Pancreas (tissue), 10 donors: Measurements from ENCODE around the gene CFAP74. TPM values are rescaled to one million over a fixed set of nuclear protein-coding genes. Genes with fewer than 3 reads are reported as not detected.
A peak's percentile ranks its signal among the peaks of the same experiment; 100 is the strongest.

Source experiments
- ATAC-seq, 4 donors: fragments of 200-7000 bp; cut with Tn5 transposase; one replicate each; pipeline versions ENCODE4 v1.8.0 to v1.9.1; 2020; ENCODE audit warnings: mild to moderate bottlenecking in 4 of 4, moderate library complexity in 4 of 4
- DNase-seq, 6 donors: peaks; one replicate each; pipeline ENCODE4 v3.0.0-alpha.2; 2020
- FAIRE-seq: peaks from 2 replicates; lab custom pipeline; 2012; peaks lifted over from hg19 to GRCh38; lab: Jason Lieb, UNC
- H3K27ac ChIP-seq, 4 donors: fragments of 200-600 bp; sonication (generic); 1 replicate in 3 of 4; 2 replicates in 1 of 4; pipeline versions ENCODE4 v1.5.0 to v1.8.0; 2020
- H3K27me3 ChIP-seq, 4 donors: fragments of 200-600 bp; one replicate each; pipeline ENCODE4 v1.8.0; 2021
- H3K36me3 ChIP-seq, 3 donors: fragments of 200-600 bp; sonication (generic) in 1 of 3; one replicate each; pipeline versions ENCODE4 v1.5.0 to v1.8.0; 2020 to 2021
- H3K4me1 ChIP-seq, 3 donors: fragments of 200-600 bp; one replicate each; pipeline ENCODE4 v1.8.0; 2021
- H3K4me3 ChIP-seq, 4 donors: fragments of 200-600 bp; sonication (generic) in 2 of 4; one replicate each; pipeline versions ENCODE4 v1.5.0 to v1.8.0; 2020 to 2021
- H3K9me3 ChIP-seq, 4 donors: fragments of 200-600 bp; one replicate each; pipeline ENCODE4 v1.8.0; 2021
- CTCF ChIP-seq, 4 donors: fragments of 200-600 bp; sonication (generic) in 3 of 4; IDR thresholded peaks; one replicate each; pipeline versions ENCODE4 v1.5.0 to v1.8.0; 2021; ENCODE audit warnings: antibody characterized with exemption in 4 of 4
- WGBS, 2 donors: extraction: QIAGEN DNeasy Blood & Tissue Kit; methylation state at CpG; one replicate each; pipeline ENCODE4 v1.1.7; 2013; 5-methylcytosine and 5-hydroxymethylcytosine counted together
- intact Hi-C, 3 donors: fragments of 100-400 bp; cut with DNase I; formaldehyde crosslinking; loops; one replicate each; pipeline versions ENCODE4 v1.11.1 to v1.14.2; 2022
- polyA plus RNA-seq, 2 donors: library from polyadenylated mRNA; stranded (reverse); fragments of 200-250 nt; gene quantifications; one replicate each; pipeline ENCODE4 v1.2.3, GENCODE V29; 2013
- total RNA-seq, 6 donors: library from RNA; stranded (reverse); fragmentation: NEBNext Ultra II Directional in 4 of 6; extraction: Animal tissue kit (Norgen Biotek cat#: 25700) in 4 of 6; gene quantifications; one replicate each; pipeline versions ENCODE4 v1.2.1 to v1.2.4, GENCODE V29; 2021 to 2023
- donor health status: healthy with polysubstance abuse.
- donor health status: DM: no; HTN: no; CAD: no; lungs with moderate emphysema.
- donor health status: DM: no; HTN: no; CAD: no.
- donor health status: control.
- donor health status: control.
- donor health status: Bipolar disorder and iron deficiency.
- donor health status: DM: yes; HTN: yes; CAD: no.
- donor health status: DM: no; HTN: no; CAD: no.
- donor health status: DM: no; HTN: no; CAD: no.
- donor health status: DM: yes; HTN: yes; CAD: no.

CFAP74 gene
- total and polyA plus RNA-seq, 8 donors: 0.08 to 0.16 TPM; not detected in 6

DNA sequence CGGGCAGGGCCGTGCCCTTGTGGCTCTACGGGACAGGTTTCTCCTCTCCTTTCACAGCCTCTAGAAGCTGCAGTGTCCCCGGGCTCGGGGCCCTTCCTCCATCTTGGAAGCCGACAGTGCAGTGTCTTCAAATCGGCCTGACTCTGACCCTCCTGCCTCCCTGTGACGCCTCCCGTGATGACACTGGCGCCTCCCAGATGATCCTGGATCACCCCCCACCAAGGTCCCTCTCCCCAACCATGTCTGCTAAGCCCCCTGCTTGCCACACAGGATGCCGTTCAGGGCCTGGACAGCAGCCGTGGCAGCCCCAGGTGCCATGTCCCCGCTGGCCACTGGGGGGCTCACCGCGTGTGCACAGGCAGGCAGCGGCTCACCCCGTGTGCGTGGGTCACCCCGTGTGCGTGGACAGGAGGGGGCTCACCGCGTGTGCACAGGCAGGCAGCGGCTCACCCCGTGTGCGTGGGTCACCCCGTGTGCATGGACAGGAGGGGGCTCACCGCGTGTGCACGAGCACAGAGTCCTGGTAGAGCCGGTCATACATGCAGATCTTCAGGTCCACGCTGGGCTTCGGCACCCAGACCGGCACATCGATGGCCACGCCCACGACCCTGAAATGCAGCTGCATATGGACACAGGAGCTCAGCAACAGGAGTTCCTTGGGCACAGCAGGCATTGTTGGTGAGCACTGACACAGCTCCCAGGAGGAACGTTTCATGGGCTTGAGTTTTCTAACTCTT lies 59.6 kb downstream of the CFAP74 start:
- ATAC-seq: peak; percentile 92 to 98 (median 96)
- 5 to 6% methylated on average over 37 of the region's 37 CpGs for WGBS, 2 donors
- H3K4me3 ChIP-seq: peak overlapping the region in 2 of 4 donors; percentile 12 to 33
- H3K36me3 ChIP-seq: no peaks in the 10 kb centered on the region
- H3K27me3 ChIP-seq: no peaks in the 10 kb centered on the region
- H3K4me1 ChIP-seq: peaks cover 0 to 3% (median 0%) of the 10 kb centered on the region in 3 donors
- TF ChIP-seq CTCF (IDR thresholded peaks at IDR 0.05): peak; percentile 76 to 95 (median 92)
- no peak for FAIRE-seq
- no peak overlapping the region for H3K27ac ChIP-seq
- H3K9me3 ChIP-seq: no peaks in the 10 kb centered on the region
- intact Hi-C loops: loop anchor here in 2 of 3 donors (5.0 kb wide), 2 partner anchors 98 to 103 kb away; no protein-coding TSS in a partner anchor
- peak in 5 of 6 donors; percentile 49 to 89 (median 77) for DNase-seq

DNA sequence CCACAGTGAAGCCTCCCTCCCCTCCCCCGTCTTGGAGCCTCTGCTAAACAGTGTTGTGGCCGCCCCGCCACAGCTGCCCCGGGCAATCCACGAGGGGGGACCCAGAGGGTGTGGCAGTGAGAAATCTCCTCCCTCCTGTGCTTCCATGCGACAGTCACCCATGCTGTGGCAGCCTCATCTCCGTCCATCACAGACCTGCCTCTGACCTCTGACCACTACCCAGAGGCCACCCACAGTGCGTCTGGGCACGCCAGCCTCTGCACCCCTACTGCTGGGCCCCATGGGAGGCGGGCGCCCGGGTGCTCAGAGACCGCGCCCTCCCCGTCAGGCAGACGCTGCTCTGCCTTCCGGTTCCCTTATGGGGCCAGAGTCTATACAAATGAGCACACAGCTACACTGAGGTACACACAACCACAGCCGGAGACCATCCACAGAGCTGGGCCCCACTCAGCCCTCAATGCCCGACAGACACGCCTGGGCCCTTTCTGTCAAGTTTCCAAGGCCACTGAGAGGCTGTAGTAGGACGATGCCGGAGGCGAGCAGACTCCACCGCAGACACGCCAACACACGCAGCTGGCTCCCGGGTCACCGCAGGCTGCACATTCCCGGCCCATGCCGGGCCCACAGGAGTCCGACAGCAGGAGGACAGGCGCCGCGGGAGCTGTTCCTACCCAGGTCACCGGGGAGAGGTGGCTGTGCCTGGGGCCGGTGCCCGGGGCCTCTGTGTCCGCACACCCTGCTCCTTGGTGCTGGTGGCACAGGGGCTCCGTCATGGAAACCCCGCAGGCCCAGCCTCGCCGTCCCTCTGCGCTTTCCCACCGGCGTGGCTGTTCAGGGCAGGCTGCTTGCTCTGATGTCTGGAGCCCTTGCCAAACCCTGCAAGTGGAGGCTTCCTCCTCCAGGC lies 60.6 kb downstream of the CFAP74 start:
- Histone ChIP-seq H3K9me3 (no peaks in the 10 kb centered on the region), H3K36me3 (no peaks in the 10 kb centered on the region), H3K4me3 (no peak overlapping the region), H3K27me3 (no peaks in the 10 kb centered on the region), H3K27ac (no peak overlapping the region), H3K4me1 (peaks cover 0 to 3% (median 0%) of the 10 kb centered on the region in 3 donors)
- FAIRE-seq (no peak), ATAC-seq (no peak), DNase-seq (peak in 2 of 6 donors; percentile 49 to 70)
- intact Hi-C loops: loop anchor here in 2 of 3 donors (5.0 kb wide), 2 partner anchors 99 to 104 kb away; no protein-coding TSS in a partner anchor
- 76 to 84% methylated on average over 40 to 45 of the region's 45 CpGs for WGBS, 2 donors
- TF ChIP-seq CTCF (IDR thresholded peaks at IDR 0.05): no peak

DNA sequence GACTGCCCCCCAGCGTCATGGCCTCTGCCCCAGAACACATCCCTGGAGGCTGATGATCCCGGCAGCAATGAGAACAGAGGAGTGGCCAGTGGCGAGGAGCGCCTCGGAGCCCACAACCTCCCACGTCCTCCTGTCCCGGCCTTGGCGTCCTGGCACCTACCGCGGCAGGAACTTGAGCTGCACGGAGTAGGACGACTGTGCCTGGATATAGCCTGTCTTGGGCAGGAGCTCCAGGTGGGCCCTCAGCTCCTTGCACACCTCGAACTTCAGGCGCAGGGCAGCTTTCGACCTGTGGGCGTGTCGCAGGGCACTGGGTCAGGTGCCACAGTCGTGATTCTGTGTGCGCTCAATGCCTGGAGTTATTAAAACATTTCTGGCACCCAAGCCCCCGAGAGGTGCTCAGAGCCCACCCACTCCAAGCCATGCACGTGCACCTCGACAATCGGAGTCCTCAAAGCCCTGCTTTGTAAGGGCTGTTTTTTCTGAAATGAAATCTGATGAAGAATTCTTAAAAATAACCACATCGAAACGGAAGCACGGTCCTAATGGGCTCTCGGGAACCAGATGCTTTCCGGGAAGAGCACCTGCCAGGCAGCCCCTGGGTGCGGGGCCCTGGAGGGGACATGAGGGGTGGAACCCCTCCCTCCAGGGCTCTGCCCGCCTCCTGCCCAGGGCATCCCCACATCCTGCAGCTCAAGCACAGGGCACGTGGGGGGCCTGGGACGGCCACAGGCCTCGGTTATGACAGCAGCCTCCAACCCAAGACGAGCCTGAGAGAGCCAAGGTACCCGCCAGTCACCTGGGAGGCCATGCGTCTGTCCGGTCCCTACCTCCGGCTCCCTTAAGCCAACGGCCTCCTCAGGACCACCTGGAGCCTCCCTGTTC lies 61.5 kb downstream of the CFAP74 start:
- peaks cover 0 to 3% (median 0%) of the 10 kb centered on the region in 3 donors for H3K4me1 ChIP-seq

More for the DNA sequence above, 61.5 kb downstream of the CFAP74 start:
- intact Hi-C loops: loop anchor here in 2 of 3 donors (5.0 kb wide), 2 partner anchors 100 to 105 kb away; no protein-coding TSS in a partner anchor
- ATAC-seq: no peak
- peak in 1 of 6 donors; percentile 71 for DNase-seq
- no peaks in the 10 kb centered on the region for H3K9me3 ChIP-seq
- H3K36me3 ChIP-seq: no peaks in the 10 kb centered on the region
- no peak overlapping the region for H3K4me3 ChIP-seq
- TF ChIP-seq CTCF (IDR thresholded peaks at IDR 0.05): no peak
- no peak overlapping the region for H3K27ac ChIP-seq
- H3K27me3 ChIP-seq: no peaks in the 10 kb centered on the region
- 73 to 81% methylated on average over 36 to 39 of the region's 39 CpGs for WGBS, 2 donors
- no peak for FAIRE-seq
